K562 (cell line): ENCODE measurements around the gene PIGC. TPM values are rescaled to one million over a fixed set of nuclear protein-coding genes. Genes with fewer than 3 reads are reported as not detected.

Experiments
- ATAC-seq: fragments of 200-7000 bp; cut with Tn5 transposase; 3 replicates; pipeline ENCODE4 v1.9.1; 2020; ENCODE audit warnings: moderate library complexity
- BruUV-seq: library from RNA; stranded (reverse); fragments of 400-500 nt; replicated peaks from 2 replicates; lab custom pipeline; 2021; lab: Mats Ljungman, UMichigan
- CTCF ChIA-PET: fragments of 300-600 bp; formaldehyde crosslinking; extraction: SDS; loops from one replicate; lab custom pipeline; 2021; ENCODE audit warnings: low intra/inter-chr PET ratio; lab: Yijun Ruan, JAX
- POLR2A ChIA-PET: fragments of 300-600, 350-650 bp; sonication (Branson Sonifier 250); formaldehyde crosslinking; extraction: SDS; loops from one replicate; lab custom pipeline; 2021; ENCODE audit warnings: antibody characterized with exemption, inconsistent platforms; lab: Yijun Ruan, JAX
- DNase-seq, 4 experiments: peaks; one replicate each; pipeline versions ENCODE4 v3.0.0 to v3.0.0-alpha.2; 2011 to 2018; ENCODE audit warnings: low spot score in 3 of 4, mixed read lengths in 3 of 4; ENCODE audit errors: extremely low read depth in 1 of 4
- FAIRE-seq: peaks from 2 replicates; lab custom pipeline; 2011; peaks lifted over from hg19 to GRCh38; lab: Jason Lieb, UNC
- H2AFZ ChIP-seq: 2 replicates; pipeline ENCODE4 v1.6.0; 2011; ENCODE audit warnings: low read depth, low read length, control low read depth, inconsistent platforms
- H3K27ac ChIP-seq: fragments of 200-600 bp; 3 replicates; pipeline ENCODE4 v1.8.0; 2011; ENCODE audit warnings: low read depth, mild to moderate bottlenecking, control low read depth, inconsistent platforms, low read length, moderate library complexity, mixed read lengths; ENCODE audit errors: extremely low read depth
- H3K27me3 ChIP-seq, 2 experiments: fragments of 300-600 bp in 1 of 2; 2 replicates in 1 of 2; 3 replicates in 1 of 2; pipeline versions ENCODE4 v1.6.0 to v1.8.0; 2011; ENCODE audit warnings: inconsistent platforms in 2 of 2, low read length in 2 of 2, mild to moderate bottlenecking in 1 of 2, mixed read lengths in 1 of 2, moderate library complexity in 1 of 2; ENCODE audit not compliant: control insufficient read depth in 2 of 2, insufficient read depth in 2 of 2
- H3K36me3 ChIP-seq: fragments of 300-600 bp; 3 replicates; pipeline ENCODE4 v1.8.0; 2011; ENCODE audit warnings: mild to moderate bottlenecking, low read length, inconsistent platforms; ENCODE audit not compliant: control insufficient read depth, insufficient read depth
- H3K4me1 ChIP-seq, 2 experiments: fragments of 200-600 bp in 1 of 2; replicated peaks in 1 of 2; 2 replicates in 1 of 2; 3 replicates in 1 of 2; pipeline versions ENCODE4 v1.5.1 to v1.8.0; 2011; ENCODE audit warnings: inconsistent platforms in 2 of 2, low read length in 2 of 2, mild to moderate bottlenecking in 1 of 2, mixed read lengths in 1 of 2, moderate library complexity in 1 of 2; ENCODE audit not compliant: control insufficient read depth in 2 of 2, insufficient read depth in 2 of 2
- H3K4me2 ChIP-seq: 2 replicates; pipeline ENCODE4 v1.6.1; 2011; ENCODE audit warnings: low read length, control low read depth, inconsistent platforms, mixed read lengths; ENCODE audit not compliant: insufficient read depth
- H3K4me3 ChIP-seq: fragments of 200-600 bp; sonication (generic), shearing (Covaris generic); 2 replicates; pipeline ENCODE4 v1.5.1; 2016; ENCODE audit warnings: control low read depth, inconsistent platforms
- H3K79me2 ChIP-seq: fragments of 200-600 bp; 3 replicates; pipeline ENCODE4 v1.8.0; 2011; ENCODE audit warnings: low read length, inconsistent platforms; ENCODE audit not compliant: control insufficient read depth, insufficient read depth
- H3K9ac ChIP-seq, 2 experiments: 2 replicates each; pipeline versions ENCODE4 v1.6.0 to v1.6.1; 2011; ENCODE audit warnings: low read depth in 2 of 2, low read length in 2 of 2, control low read depth in 1 of 2, inconsistent platforms in 1 of 2, mild to moderate bottlenecking in 1 of 2, mixed read lengths in 1 of 2; ENCODE audit not compliant: insufficient read depth in 1 of 2
- H3K9me1 ChIP-seq: one replicate; pipeline ENCODE4 v1.6.0; 2011; ENCODE audit warnings: inconsistent platforms, mild to moderate bottlenecking, low read length, moderate library complexity; ENCODE audit not compliant: control insufficient read depth, insufficient read depth
- H3K9me3 ChIP-seq: replicated peaks from 2 replicates; pipeline ENCODE4 v1.5.1; 2011; ENCODE audit warnings: low read depth, low read length, inconsistent platforms; ENCODE audit not compliant: control insufficient read depth, insufficient read depth
- H4K20me1 ChIP-seq: replicated peaks from 2 replicates; pipeline ENCODE4 v1.6.1; 2011; ENCODE audit warnings: low read length, inconsistent platforms, mixed read lengths; ENCODE audit not compliant: control insufficient read depth, insufficient read depth
- CEBPB ChIP-seq: fragments of 450-650 bp; IDR thresholded peaks from 2 replicates; pipeline ENCODE4 v1.6.1; 2016; ENCODE audit warnings: missing genetic modification characterization, missing compliant biosample characterization
- RBM25 ChIP-seq: fragments of 200-400 bp; formaldehyde crosslinking; IDR thresholded peaks from 2 replicates; pipeline ENCODE4 v1.6.1; 2018; ENCODE audit warnings: low read length, low read depth, moderate library complexity; ENCODE audit not compliant: severe bottlenecking
- ZFP36 ChIP-seq: fragments of 150-350 bp; IDR thresholded peaks from 2 replicates; pipeline ENCODE4 v1.6.1; 2018; ENCODE audit warnings: low read length, low read depth; ENCODE audit not compliant: partially characterized antibody
- ZNF76 ChIP-seq: fragments of 250-450 bp; sonication (Bioruptor Pico); IDR thresholded peaks from 2 replicates; pipeline ENCODE4 v1.4.0; 2020; ENCODE audit warnings: mild to moderate bottlenecking, moderate library complexity, borderline replicate concordance
- WGBS: fragments of 100-300 bp; shearing (Covaris generic); methylation state at CpG from one replicate; pipeline ENCODE4 v1.1.6; 2016; ENCODE audit warnings: low coverage, mixed read lengths; ENCODE audit not compliant: insufficient coverage; ENCODE audit errors: missing lambda C conversion rate; 5-methylcytosine and 5-hydroxymethylcytosine counted together
- in situ Hi-C: fragments of 300-500 bp; cut with MboI; formaldehyde crosslinking; loops from 4 replicates; pipeline ENCODE4 v1.15.0; 2018; ENCODE audit warnings: inconsistent platforms, mixed read lengths
- intact Hi-C: fragments of 100-400 bp; cut with micrococcal nuclease; formaldehyde crosslinking; loops from 2 replicates; pipeline ENCODE4 v1.14.2; 2022
- polyA plus RNA-seq, 8 experiments: library from polyadenylated mRNA; depleted of rRNA in 4 of 8; stranded (reverse) in 5 of 8; unstranded in 3 of 8; fragments of >200 nt; fragmentation: Nextera tagmentation in 2 of 8; fragmentation: Illumina TruSeq in 1 of 8; extraction: Ambion mirVana in 2 of 8; extraction: Trizol in 1 of 8; gene quantifications; 2 replicates each; pipeline versions ENCODE4 v1.2.1 to v1.2.3, GENCODE V29; 2011 to 2014; ENCODE audit warnings: inconsistent platforms in 1 of 8, missing spikeins in 1 of 8
- total RNA-seq, 7 experiments: library from RNA; depleted of rRNA in 6 of 7; stranded (reverse); fragments of >200 nt in 6 of 7; fragmentation: Illumina TruSeq in 2 of 7; extraction: Trizol in 2 of 7; gene quantifications; 2 replicates each; pipeline versions ENCODE4 v1.2.1 to v1.2.3, GENCODE V29; 2011 to 2021; ENCODE audit warnings: low replicate concordance in 1 of 7
- TF ChIP-seq, protein P1 (sequence below): sonication (generic); IDR thresholded peaks from 2 replicates; pipeline ENCODE4 v1.6.1; 2016
- TF ChIP-seq, protein P2 (sequence below): fragments of 250-450 bp; sonication (Bioruptor Pico); IDR thresholded peaks from 2 replicates; pipeline ENCODE4 v1.4.0; 2020

The PIGC gene
- total and polyA plus RNA-seq, 9 of the 15 experiments (the other 6 are each of a cell fraction or from before 2014, with no cell fraction given), result 30.5 to 97.9 (median 54.7) TPM

DNA sequence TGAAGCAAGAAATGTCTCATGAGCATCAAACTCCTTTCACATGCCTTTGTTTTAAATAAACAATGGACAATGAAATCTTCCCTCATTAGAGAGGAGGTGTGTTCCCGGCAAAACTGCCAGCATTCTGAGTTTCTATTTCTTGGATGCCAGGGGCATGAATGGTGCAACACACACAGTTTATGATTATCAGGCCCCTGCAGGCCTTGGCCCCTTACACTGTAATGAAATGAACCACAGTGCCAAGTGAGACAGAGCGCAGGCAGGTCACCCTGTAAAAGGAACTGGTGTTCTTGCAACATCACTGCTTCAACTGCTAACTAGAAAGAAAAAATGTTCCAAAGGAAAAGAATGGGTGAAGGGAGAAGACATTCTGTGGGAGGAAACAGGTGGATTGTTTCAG is 3.8 kb upstream of the PIGC start:
- CTCF ChIA-PET, result no interaction called here
- intact Hi-C loops, result no loop called here

More for the DNA sequence above, 3.8 kb upstream of the PIGC start:
- BruUV-seq, result no TSS peak
- no peaks in the 10 kb centered on the region for H4K20me1 ChIP-seq
- FAIRE-seq (no peak), ATAC-seq (no peak), DNase-seq (no peak)
- no peak overlapping the region for H3K4me3 ChIP-seq
- POLR2A ChIA-PET, result no interaction called here
- no peak overlapping the region for H2AFZ ChIP-seq
- peaks cover 12% of the 10 kb centered on the region for H3K79me2 ChIP-seq
- 47% methylated on average over 2 of the region's 2 CpGs for WGBS
- TF ChIP-seq RBM25, result no peak
- TF ChIP-seq ZFP36, result no peak
- peak; percentile 27; the same call in 1 of the 2 replicates for TF ChIP-seq CEBPB (tag)
- no peak for TF ChIP-seq ZNF76
- TF ChIP-seq, protein P1, sequence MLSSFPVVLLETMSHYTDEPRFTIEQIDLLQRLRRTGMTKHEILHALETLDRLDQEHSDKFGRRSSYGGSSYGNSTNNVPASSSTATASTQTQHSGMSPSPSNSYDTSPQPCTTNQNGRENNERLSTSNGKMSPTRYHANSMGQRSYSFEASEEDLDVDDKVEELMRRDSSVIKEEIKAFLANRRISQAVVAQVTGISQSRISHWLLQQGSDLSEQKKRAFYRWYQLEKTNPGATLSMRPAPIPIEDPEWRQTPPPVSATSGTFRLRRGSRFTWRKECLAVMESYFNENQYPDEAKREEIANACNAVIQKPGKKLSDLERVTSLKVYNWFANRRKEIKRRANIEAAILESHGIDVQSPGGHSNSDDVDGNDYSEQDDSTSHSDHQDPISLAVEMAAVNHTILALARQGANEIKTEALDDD, result no peak
- TF ChIP-seq, protein P2, sequence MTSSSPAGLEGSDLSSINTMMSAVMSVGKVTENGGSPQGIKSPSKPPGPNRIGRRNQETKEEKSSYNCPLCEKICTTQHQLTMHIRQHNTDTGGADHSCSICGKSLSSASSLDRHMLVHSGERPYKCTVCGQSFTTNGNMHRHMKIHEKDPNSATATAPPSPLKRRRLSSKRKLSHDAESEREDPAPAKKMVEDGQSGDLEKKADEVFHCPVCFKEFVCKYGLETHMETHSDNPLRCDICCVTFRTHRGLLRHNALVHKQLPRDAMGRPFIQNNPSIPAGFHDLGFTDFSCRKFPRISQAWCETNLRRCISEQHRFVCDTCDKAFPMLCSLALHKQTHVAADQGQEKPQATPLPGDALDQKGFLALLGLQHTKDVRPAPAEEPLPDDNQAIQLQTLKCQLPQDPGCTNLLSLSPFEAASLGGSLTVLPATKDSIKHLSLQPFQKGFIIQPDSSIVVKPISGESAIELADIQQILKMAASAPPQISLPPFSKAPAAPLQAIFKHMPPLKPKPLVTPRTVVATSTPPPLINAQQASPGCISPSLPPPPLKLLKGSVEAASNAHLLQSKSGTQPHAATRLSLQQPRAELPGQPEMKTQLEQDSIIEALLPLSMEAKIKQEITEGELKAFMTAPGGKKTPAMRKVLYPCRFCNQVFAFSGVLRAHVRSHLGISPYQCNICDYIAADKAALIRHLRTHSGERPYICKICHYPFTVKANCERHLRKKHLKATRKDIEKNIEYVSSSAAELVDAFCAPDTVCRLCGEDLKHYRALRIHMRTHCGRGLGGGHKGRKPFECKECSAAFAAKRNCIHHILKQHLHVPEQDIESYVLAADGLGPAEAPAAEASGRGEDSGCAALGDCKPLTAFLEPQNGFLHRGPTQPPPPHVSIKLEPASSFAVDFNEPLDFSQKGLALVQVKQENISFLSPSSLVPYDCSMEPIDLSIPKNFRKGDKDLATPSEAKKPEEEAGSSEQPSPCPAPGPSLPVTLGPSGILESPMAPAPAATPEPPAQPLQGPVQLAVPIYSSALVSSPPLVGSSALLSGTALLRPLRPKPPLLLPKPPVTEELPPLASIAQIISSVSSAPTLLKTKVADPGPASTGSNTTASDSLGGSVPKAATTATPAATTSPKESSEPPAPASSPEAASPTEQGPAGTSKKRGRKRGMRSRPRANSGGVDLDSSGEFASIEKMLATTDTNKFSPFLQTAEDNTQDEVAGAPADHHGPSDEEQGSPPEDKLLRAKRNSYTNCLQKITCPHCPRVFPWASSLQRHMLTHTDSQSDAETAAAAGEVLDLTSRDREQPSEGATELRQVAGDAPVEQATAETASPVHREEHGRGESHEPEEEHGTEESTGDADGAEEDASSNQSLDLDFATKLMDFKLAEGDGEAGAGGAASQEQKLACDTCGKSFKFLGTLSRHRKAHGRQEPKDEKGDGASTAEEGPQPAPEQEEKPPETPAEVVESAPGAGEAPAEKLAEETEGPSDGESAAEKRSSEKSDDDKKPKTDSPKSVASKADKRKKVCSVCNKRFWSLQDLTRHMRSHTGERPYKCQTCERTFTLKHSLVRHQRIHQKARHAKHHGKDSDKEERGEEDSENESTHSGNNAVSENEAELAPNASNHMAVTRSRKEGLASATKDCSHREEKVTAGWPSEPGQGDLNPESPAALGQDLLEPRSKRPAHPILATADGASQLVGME (CRISPR knock-in tag), result no peak
- peaks cover 33 to 43% of the 10 kb centered on the region in 2 experiments for H3K4me1 ChIP-seq
- peaks cover 5% of the 10 kb centered on the region for H3K9me1 ChIP-seq
- no peak overlapping the region for H3K27ac ChIP-seq
- H3K27me3 ChIP-seq, result no peaks in the 10 kb centered on the region
- H3K4me2 ChIP-seq, result no peak overlapping the region
- in situ Hi-C loops, result no loop called here
- no peaks in the 10 kb centered on the region for H3K36me3 ChIP-seq
- no peak overlapping the region for H3K9ac ChIP-seq
- no peaks in the 10 kb centered on the region for H3K9me3 ChIP-seq
